ENCODE data around the gene ISG15. TPM values are rescaled to one million over a fixed set of nuclear protein-coding genes. Genes with fewer than 3 reads are reported as not detected.

ISG15 gene
- total RNA-seq, 2 donors from 2014 or later, result 46.6 to 48.4 TPM

GRCh38 chr1:997993-998744 is 15.1 kb upstream of the ISG15 start:
- TF ChIP-seq, protein P1, sequence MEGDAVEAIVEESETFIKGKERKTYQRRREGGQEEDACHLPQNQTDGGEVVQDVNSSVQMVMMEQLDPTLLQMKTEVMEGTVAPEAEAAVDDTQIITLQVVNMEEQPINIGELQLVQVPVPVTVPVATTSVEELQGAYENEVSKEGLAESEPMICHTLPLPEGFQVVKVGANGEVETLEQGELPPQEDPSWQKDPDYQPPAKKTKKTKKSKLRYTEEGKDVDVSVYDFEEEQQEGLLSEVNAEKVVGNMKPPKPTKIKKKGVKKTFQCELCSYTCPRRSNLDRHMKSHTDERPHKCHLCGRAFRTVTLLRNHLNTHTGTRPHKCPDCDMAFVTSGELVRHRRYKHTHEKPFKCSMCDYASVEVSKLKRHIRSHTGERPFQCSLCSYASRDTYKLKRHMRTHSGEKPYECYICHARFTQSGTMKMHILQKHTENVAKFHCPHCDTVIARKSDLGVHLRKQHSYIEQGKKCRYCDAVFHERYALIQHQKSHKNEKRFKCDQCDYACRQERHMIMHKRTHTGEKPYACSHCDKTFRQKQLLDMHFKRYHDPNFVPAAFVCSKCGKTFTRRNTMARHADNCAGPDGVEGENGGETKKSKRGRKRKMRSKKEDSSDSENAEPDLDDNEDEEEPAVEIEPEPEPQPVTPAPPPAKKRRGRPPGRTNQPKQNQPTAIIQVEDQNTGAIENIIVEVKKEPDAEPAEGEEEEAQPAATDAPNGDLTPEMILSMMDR (conservative IDR thresholded peaks at IDR 0.05), result peak; percentile 34
- Histone ChIP-seq H3K36me3 (ENCODE audit: control insufficient read depth, insufficient read depth, low read length) (no peaks in the 10 kb centered on the region), H3K9me3 (ENCODE audit: control insufficient read depth, low read length) (no peaks in the 10 kb centered on the region), H3K4me1 (ENCODE audit: control insufficient read depth, insufficient read depth, low read length) (peaks cover 4% of the 10 kb centered on the region), H3K4me3 (ENCODE audit: low read length) (peak overlapping the region; percentile 72), H3K27ac (ENCODE audit: low read depth, low read length) (no peak overlapping the region), H3K27me3 (ENCODE audit: control insufficient read depth, insufficient read depth, low read length, poor library complexity, severe bottlenecking) (peaks cover 20% of the 10 kb centered on the region), H3K9ac (ENCODE audit: extremely low read depth, low read length, poor library complexity, severe bottlenecking) (peak overlapping the region; percentile 95)
- H3K27ac Mint-ChIP-seq, result no peak overlapping the region
- peaks cover 74% of the 10 kb centered on the region for H3K27me3 Mint-ChIP-seq (ENCODE audit: insufficient read depth)
- no peaks in the 10 kb centered on the region for H3K9me3 Mint-ChIP-seq
- peak overlapping the region; percentile 59 for H3K4me3 Mint-ChIP-seq
- peak; percentile 82 for DNase-seq
- 19 to 21% methylated on average over 42 to 75 of the region's 75 CpGs for WGBS, 2 experiments (ENCODE audit: insufficient coverage in 1 of 2, insufficient read length in 1 of 2)
- peaks cover 4% of the 10 kb centered on the region for H3K4me1 Mint-ChIP-seq
- no peaks in the 10 kb centered on the region for H3K36me3 Mint-ChIP-seq (ENCODE audit: low read depth)

GRCh38 chr1:998745-998994 is 14.6 kb upstream of the ISG15 start:
- Histone ChIP-seq H3K9me3 (ENCODE audit: control insufficient read depth, low read length) (no peaks in the 10 kb centered on the region), H3K27ac (ENCODE audit: low read depth, low read length) (peak overlapping the region; percentile 100), H3K4me3 (ENCODE audit: low read length) (peak overlapping the region; percentile 81), H3K27me3 (ENCODE audit: control insufficient read depth, insufficient read depth, low read length, poor library complexity, severe bottlenecking) (peaks cover 16% of the 10 kb centered on the region), H3K9ac (ENCODE audit: extremely low read depth, low read length, poor library complexity, severe bottlenecking) (peak overlapping the region; percentile 95), H3K4me1 (ENCODE audit: control insufficient read depth, insufficient read depth, low read length) (peaks cover 6% of the 10 kb centered on the region), H3K36me3 (ENCODE audit: control insufficient read depth, insufficient read depth, low read length) (no peaks in the 10 kb centered on the region)
- DNase-seq, result no peak
- Mint-ChIP-seq H3K4me3 (peak overlapping the region; percentile 59), H3K4me1 (peaks cover 7% of the 10 kb centered on the region), H3K36me3 (ENCODE audit: low read depth) (no peaks in the 10 kb centered on the region), H3K9me3 (no peaks in the 10 kb centered on the region), H3K27me3 (ENCODE audit: insufficient read depth) (peaks cover 72% of the 10 kb centered on the region), H3K27ac (no peak overlapping the region)
- WGBS, 2 experiments (ENCODE audit: insufficient coverage in 1 of 2, insufficient read length in 1 of 2), result 0% methylated on average over 3 to 25 of the region's 27 CpGs
- TF ChIP-seq, protein P1 (conservative IDR thresholded peaks at IDR 0.05), result peak; percentile 7

- no peaks in the 10 kb centered on the region for H3K36me3 Mint-ChIP-seq (ENCODE audit: low read depth)
- H3K4me3 ChIP-seq (ENCODE audit: low read length), result peak overlapping the region; percentile 81
- H3K27ac Mint-ChIP-seq, result no peak overlapping the region
- peak; percentile 79 for DNase-seq
- H3K9ac ChIP-seq (ENCODE audit: extremely low read depth, low read length, poor library complexity, severe bottlenecking), result peak overlapping the region; percentile 95
- TF ChIP-seq, protein P1 (conservative IDR thresholded peaks at IDR 0.05), result peak; percentile 6
- 1% methylated on average over 31 to 86 of the region's 86 CpGs for WGBS, 2 experiments (ENCODE audit: insufficient coverage in 1 of 2, insufficient read length in 1 of 2)
- peaks cover 16% of the 10 kb centered on the region for H3K27me3 ChIP-seq (ENCODE audit: control insufficient read depth, insufficient read depth, low read length, poor library complexity, severe bottlenecking)
- H3K9me3 Mint-ChIP-seq, result no peaks in the 10 kb centered on the region
- no peaks in the 10 kb centered on the region for H3K36me3 ChIP-seq (ENCODE audit: control insufficient read depth, insufficient read depth, low read length)
- H3K9me3 ChIP-seq (ENCODE audit: control insufficient read depth, low read length), result no peaks in the 10 kb centered on the region
- H3K4me1 ChIP-seq (ENCODE audit: control insufficient read depth, insufficient read depth, low read length), result peaks cover 8% of the 10 kb centered on the region
- peaks cover 72% of the 10 kb centered on the region for H3K27me3 Mint-ChIP-seq (ENCODE audit: insufficient read depth)
- H3K4me3 Mint-ChIP-seq, result peak overlapping the region; percentile 59
- peaks cover 8% of the 10 kb centered on the region for H3K4me1 Mint-ChIP-seq
- H3K27ac ChIP-seq (ENCODE audit: low read depth, low read length), result peak overlapping the region; percentile 100
Measured at GRCh38 chr1:998995-999724, 14.1 kb upstream of the ISG15 start.

Measured in endodermal cell (in vitro differentiated cells).